ENCODE measurements around the gene IFT22. TPM values are rescaled to one million over a fixed set of nuclear protein-coding genes. Genes with fewer than 3 reads are reported as not detected.
A peak's percentile ranks its signal among the peaks of the same experiment; 100 is the strongest.
"Not testable (repeated sequence)": the region's sequence is repeated elsewhere in the genome, so short reads cannot be mapped to it uniquely, and the experiment has no call there.

IFT22 gene
- total RNA-seq, 1 experiment from 2014 or later, result 28.9 TPM

DNA sequence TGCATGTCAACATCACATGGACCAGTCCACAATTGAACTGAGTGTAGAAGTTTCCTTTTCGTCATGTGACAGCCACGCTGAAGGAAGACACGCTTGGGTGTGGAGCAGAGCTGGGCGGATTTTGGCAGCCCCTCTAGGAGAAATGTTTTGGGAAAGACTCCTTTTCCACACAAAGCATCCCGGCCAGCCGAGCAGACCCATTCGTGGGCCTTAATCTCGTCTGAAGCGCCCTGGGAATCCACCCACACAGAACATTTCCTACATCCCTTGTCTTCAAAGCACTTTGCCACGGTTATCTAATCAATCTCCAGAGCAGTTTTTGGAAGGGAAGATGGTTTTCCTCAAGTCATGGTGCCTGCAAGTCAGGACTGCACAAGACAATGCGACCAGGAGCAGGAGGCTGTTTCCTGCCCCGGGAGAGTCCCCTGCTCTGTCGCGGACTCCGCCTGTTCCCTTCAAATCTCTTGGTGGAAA, 8.4 kb upstream of the IFT22 start:
- peak; percentile 55 for DNase-seq (ENCODE audit: low read depth, low spot score)
- in situ Hi-C loops (cut with HindIII; ENCODE audit: low pct_unique_long_range_greater_than_20kb, low sequenced_read_pairs), result no loop called here

DNA sequence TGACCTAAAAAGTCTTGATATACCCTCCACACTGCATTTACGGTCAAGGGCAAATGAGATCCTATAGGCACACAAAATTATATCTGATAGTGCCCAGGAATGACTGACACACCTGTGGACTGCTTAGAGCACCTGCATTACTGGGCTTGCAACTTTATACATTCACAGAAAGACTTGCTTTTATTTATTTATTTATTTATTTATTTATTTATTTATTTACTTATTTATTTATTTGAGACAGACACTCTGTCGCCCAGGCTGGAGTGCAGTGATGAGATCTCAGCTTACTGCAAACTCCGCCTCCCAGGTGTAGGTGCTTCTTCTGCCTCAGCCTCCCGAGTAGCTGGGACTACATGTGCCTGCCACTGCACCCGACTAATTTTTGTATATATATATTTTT, 6.5 kb upstream of the IFT22 start:
- in situ Hi-C loops (cut with HindIII; ENCODE audit: low pct_unique_long_range_greater_than_20kb, low sequenced_read_pairs), result no loop called here
- DNase-seq (ENCODE audit: low read depth, low spot score), result no peak

DNA sequence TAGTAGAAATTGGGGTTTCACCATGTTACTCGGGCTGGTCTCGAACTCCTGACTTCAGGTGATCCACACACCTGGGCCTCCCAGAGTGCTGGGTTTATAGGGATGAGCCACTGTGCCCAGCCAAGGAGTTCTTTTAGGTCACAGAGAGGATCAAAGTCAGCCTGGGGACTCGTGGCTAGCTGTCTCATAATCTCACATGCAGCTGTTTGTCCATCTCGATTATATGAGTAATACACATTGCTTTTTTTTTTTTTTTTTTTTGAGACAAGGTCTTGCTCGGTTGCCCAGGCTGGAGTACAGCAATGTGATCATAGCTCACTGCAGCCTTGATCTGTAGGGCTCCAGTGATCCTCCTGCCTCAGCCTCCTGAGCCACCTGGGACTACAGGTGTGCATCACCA, 2.2 kb downstream of the IFT22 start:
- in situ Hi-C loops (cut with HindIII; ENCODE audit: low pct_unique_long_range_greater_than_20kb, low sequenced_read_pairs), result no loop called here
- DNase-seq (ENCODE audit: low read depth, low spot score), result no peak

DNA sequence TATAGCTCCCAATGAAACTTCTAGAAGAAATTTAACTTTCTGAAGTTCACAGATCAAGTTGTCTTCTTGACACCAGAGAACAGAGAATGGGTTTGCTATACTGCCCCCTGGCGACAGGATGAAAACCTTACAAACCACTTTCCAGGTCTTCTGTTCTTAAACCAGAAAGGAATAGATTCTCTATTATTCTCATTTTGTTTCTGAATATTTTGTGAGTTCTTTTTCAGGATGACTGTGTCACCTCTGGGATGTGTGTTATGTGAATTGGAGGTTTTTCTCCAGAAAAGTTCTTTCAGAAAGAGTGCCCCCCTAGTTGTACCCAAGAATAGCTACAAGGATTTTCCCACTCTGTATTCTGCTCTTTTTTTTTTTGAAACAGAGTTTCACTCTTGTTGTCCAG, 6.3 kb downstream of the IFT22 start:
- in situ Hi-C loops (cut with HindIII; ENCODE audit: low pct_unique_long_range_greater_than_20kb, low sequenced_read_pairs), result no loop called here
- DNase-seq (ENCODE audit: low read depth, low spot score), result peak; percentile 80

DNA sequence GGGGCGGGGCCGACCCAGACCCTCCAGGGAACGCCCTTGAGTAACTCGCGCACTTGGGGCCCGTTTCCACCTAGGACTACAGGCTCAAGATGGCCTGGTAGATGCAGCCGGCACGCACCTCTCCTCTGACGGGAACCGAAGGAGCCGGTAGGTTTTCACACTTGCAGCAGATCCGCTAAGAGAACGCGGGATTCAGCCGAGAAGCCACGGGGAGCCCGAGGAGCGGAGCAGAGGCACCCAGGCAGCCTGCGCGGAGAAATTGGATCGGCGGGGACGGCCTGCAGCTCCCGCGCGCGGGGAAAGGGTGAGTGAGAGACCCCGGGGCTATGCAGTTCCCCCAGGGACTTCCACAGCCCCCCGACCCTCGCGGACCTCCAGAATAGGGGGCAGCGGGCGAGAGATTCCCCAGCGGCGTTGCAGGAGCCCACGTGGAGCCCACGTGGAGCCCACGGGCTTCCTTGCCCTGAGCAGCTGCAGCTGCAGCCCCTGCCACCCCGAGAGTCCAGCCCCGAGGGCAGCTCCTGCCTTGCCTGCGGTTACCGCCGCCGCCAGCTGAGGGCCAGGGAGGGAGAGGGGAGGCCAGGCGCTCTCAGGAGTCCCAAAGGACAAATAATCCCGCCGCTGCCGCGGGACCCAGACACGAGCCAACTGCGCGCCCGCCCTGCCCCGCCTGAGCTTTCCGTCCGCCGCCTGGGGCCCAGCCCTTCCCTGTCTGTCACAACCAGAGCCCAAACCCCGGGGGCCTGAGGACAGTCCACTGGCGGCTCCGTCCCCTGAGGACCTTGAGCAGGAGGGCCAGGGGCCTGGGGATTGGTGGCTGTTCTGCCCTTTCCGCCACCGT, 13.1 kb downstream of the IFT22 start:
- in situ Hi-C loops (cut with HindIII; ENCODE audit: low pct_unique_long_range_greater_than_20kb, low sequenced_read_pairs), result no loop called here
- no peak for DNase-seq (ENCODE audit: low read depth, low spot score)

DNA sequence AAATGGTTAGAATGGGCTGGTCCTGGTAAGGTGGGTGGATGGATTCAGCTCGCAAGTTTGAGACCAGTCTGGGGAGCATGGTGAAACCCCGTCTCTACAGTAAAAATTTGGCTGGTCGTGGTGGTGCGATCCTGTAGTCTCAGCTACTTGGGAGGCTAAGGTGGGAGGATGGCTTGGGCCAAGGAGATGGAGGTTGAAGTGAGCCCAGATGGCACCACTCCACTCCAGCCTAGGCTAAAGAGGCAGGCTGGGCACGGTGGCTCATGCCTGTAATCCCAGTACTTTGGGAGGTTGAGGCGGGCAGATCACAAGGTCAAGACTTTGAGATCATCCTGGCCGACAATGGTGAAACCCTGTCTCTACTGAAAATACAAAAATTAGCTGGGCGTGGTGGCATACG, 15.3 kb downstream of the IFT22 start:
- in situ Hi-C loops (cut with HindIII; ENCODE audit: low pct_unique_long_range_greater_than_20kb, low sequenced_read_pairs), result no loop called here
- no peak for DNase-seq (ENCODE audit: low read depth, low spot score)

DNA sequence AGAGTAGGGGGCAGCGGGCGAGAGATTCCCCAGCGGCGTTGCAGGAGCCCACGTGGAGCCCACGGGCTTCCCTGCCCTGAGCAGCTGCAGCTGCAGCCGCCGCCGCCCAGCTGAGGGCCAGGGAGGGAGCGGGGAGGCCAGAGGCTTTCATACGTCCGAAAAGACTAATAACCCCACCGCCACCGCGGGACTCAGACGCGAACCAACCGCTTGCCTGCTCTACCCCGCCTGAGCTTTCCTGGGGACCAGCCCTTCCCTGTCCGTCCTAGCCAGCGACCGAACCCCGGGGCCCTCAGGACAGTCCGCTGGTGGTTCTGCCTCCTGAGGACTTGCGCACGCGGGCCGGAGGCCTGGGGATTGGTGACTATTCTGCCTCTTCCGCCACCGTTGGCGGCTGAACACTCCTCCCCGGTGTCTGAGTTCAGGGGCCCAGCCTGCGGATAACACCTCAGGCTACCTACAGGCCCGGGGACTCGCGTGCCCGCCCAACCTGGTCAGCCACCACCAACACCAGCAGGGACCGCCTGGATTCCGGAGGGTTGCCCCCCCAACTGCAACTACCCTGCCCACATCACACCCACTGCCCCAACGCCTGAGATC, 18.4 kb downstream of the IFT22 start:
- in situ Hi-C loops (cut with HindIII; ENCODE audit: low pct_unique_long_range_greater_than_20kb, low sequenced_read_pairs), result no loop called here
- DNase-seq (ENCODE audit: low read depth, low spot score), result no peak

DNA sequence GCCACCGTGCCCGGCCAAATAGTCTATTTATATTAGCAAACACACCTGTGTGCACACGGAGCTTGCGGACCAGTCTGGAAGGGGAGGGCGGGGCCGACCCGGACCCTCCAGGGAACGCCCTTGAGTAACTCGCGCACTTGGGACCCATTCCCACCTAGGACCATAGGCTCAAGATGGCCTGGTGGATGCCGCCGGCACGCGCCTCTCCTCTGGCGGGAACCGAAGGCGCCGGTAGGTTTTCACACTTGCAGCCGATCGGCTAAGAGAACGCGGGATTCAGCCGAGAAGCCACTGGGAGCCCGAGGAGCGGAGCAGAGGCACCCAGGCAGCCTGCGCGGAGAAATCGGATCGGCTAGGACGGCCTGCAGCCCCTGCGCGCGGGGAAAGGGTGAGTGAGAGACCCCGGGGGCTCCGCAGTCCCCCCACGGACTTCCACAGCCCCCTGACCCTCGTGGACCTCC, 18.9 kb downstream of the IFT22 start:
- DNase-seq (ENCODE audit: low read depth, low spot score), result no peak
- in situ Hi-C loops (cut with HindIII; ENCODE audit: low pct_unique_long_range_greater_than_20kb, low sequenced_read_pairs), result no loop called here

DNA sequence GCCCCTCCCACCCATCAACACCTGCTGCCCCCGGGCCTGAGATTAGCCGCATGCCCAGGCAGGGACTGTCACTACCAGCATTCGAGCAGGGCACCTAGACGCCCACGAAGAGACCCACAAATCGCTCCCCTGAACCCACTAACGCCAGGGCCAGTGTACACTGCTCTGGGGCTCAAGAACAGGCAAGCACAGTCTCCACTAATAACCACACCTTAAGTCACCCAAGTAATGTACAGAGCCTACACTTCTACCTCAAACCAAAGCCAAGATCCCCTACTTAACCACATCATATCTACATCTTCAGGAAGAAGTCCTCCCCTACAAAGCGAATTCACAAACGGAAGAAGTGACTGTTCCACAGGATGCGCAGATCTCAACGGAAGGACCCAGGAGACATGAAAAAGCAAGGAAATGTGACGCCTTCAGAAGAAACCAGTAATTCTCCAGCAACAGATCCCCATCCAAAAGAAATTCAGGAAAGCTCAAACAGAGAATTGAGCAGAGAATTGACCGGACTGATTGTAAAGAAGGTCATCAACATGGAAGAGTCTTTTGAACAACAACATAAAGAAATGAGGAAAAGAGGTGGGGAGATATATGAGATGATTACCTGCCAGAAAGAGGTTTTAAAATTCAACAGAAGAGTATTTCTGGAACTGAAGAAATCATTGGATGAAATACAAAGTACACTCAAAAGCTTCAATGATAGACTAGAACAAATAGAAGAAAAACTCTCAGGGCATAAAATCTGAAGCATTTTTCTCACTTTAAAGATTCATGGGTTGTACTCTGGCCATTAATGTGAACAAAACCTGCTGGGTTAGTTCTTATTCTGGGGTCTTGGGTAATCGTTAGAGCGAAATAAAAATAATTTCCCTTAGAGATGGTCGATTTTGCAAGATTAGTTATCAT, 20.9 kb downstream of the IFT22 start:
- in situ Hi-C loops (cut with HindIII; ENCODE audit: low pct_unique_long_range_greater_than_20kb, low sequenced_read_pairs), result no loop called here
- no peak for DNase-seq (ENCODE audit: low read depth, low spot score)

DNA sequence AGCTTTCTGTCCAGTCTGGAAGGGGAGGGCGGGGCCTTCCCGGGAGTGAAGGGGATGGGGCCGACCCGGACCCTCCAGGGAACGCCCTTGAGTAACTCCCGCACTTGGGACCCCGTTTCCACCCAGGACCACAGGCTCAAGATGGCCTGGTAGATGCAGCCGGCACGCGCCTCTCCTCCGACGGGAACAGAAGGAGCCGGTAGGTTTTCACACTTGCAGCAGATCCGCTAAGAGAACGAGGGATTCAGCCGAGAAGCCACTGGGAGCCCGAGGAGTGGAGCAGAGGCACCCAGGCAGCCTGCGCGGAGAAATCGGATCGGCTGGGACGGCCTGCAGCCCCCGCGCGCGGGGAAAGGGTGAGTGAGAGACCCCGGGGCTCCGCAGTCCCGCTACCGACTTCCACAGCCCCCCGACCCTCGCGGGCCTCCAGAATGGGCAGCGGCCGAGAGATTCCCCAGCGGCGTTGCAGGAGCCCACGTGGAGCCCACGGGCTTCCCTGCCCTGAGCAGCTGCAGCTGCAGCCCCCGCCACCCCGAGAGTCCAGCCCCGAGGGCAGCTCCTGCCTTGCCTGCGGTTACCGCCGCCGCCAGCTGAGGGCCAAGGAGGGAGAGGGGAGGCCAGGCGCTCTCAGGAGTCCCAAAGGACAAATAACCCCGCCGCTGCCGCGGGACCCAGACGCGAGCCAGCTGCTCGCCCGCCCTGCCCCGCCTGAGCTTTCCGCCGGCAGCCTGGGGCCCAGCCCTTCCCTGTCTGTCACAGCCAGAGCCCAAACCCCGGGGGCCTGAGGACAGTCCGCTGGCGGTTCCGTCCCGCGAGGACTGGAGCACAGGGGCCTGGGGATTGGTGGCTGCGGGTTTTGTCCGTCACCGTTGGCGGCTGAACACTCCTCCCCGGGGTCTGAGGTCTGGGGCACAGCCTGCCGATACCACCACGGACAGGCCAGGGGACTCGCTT, 21.8 kb downstream of the IFT22 start:
- in situ Hi-C loops (cut with HindIII; ENCODE audit: low pct_unique_long_range_greater_than_20kb, low sequenced_read_pairs), result no loop called here
- DNase-seq (ENCODE audit: low read depth, low spot score), result no peak

DNA sequence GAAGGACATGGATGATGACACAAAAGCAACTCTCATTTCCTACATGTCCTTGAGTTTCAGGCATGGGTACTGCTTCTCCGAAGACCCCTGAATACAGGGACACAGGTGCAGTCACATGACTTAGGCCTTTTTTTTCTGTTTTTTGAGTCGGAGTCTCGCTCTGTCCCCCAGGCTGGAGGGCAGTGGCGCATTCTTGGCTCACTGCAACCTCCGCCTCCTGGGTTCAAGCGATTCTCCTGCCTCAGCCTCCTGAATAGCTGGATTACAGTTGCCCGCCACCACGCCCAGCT, 26.8 kb downstream of the IFT22 start:
- in situ Hi-C loops (cut with HindIII; ENCODE audit: low pct_unique_long_range_greater_than_20kb, low sequenced_read_pairs), result no loop called here
- no peak for DNase-seq (ENCODE audit: low read depth, low spot score)

DNA sequence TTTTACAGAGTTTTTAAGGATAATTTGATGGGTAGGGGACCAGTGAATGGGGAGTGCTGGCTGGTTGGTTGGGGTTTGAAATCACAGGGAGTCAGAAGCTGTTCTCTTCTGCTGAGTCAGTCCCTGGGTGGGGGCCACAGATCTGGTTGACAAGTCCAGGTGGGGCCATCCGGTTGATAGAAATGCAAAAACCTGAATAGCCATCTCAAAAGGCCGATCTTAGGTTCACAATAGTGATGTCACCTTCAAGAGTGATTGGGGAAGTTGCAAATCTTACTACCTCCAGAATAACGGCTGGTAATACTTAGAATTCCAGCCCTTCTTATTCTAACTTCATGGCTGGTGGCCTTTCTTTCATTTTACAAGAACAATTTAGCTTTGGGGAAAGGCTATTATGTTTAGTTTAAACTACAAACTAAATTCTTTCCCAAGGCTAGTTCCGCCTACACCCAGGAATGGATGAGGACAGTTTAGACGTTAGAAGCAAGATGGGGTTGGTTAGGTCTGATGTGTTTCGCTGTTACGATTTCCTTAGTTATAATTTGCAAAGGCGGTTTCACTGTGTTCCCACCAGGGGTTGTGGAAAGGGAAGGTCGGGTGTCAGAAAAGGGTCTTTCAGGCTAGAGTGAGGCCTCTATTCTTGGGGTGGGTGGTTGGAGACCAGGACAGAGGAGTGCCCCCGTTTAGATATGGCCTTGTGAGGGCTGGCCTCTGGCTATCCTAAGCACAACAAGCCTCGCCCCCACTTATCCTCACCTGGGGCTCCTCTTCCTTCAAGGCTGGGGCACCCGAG, 27.4 kb downstream of the IFT22 start:
- DNase-seq (ENCODE audit: low read depth, low spot score), result no peak
- in situ Hi-C loops (cut with HindIII; ENCODE audit: low pct_unique_long_range_greater_than_20kb, low sequenced_read_pairs), result no loop called here

DNA sequence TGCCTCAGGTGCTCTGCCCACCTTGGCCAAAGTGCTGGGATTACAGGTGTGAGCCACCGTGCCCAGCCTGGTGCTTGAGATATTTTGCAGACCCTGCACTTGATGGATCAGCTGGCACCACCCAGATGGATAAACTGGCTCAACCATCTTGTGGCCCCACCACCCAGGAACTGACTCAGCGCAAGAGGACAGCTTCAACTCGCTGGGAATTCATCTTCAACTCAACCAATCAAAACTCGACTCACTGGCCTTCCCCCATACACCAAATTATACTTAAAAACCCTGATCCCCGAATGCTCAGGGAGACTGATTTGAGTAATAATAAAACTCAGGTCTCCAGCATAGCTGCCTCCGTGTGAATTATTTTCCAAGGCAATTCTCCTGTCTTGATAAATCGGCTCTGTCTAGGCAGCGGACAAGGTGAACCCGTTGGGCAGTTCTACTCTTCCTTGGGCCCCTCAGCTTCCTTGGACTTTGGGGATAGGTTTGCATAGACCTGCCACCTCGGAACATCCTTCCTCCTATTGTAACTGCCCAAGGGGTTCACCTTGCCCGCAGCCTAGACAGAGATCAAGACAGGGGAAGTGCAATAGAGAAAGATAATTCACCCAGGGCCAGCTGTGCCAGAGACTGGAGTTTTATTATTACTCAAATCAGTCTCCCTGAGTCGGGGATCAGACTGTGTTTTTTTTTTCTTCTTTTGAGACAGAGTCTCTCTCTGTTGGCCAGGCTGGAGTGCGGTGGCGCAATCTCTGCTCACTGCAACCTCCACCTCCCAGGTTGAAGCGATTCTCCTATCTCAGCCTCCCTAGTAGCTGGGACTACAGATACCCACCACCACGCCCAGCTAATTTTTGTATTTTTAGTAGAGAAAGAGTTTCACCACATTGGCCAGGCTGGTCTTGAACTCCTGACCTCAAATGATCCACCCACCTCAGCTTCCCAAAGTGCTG, 28.3 kb downstream of the IFT22 start:
- DNase-seq (ENCODE audit: low read depth, low spot score); in situ Hi-C loops (cut with HindIII; ENCODE audit: low pct_unique_long_range_greater_than_20kb, low sequenced_read_pairs): not testable (repeated sequence)

DNA sequence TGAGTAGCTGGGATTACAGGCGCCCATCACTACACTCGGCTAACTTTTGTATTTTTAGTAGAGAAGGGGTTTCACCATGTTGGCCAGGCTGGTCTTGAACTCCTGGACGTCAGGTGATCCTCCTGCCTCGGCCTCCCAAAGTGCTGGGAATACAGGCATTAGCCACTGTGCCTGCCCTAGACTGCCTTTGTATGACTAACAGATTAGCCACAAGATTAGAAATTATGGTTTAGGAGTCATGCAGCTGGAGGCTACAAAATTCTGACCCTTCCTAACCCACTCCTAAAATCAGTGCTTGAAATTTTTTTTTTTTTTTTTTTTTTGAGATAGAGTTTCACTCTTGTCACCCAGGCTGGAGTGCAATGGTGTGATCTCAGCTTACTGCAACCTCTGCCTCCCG, 29.0 kb downstream of the IFT22 start:
- DNase-seq (ENCODE audit: low read depth, low spot score); in situ Hi-C loops (cut with HindIII; ENCODE audit: low pct_unique_long_range_greater_than_20kb, low sequenced_read_pairs): not testable (repeated sequence)

DNA sequence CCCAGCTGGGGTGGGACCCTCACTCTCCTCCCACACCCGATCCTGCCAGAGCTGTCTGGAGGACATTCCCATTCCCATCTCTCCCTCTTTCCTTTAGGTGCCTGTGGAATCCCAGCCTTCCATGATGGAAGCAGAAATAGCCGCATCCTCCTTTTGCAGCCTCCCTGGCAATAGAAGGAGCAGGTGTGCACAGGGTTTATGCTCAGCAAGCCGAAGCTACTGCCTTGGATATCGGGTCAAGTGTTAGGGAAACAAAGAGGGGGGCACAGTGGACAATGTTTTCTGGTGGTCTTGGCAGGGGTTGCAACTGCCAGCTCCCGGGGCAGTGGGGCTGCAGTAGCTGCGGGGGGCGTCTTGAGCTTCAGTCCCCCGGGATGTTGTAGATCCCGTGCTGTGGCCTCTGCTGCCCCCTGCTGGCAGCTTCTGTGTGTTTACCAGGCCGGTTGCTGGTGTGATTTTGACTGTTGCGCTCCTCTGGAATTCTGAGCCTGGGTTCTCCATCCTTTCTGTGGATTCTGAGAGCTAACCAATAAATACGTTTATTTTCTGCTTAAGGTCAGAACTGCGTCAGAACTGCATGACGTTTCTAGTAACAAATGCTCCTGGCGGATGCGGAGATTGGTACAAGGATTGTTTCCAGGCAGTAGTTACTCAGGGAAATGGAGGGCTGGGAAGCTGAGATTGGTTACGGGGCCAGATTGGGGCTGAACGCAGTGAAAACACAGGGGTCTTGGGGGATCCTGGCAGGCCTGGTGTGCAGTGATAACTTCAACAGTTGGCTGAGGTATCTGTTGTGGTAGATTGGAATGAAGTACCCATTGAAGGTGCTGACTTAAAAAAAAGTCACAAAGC, 31.2 kb downstream of the IFT22 start:
- DNase-seq (ENCODE audit: low read depth, low spot score), result peak; percentile 69
- in situ Hi-C loops (cut with HindIII; ENCODE audit: low pct_unique_long_range_greater_than_20kb, low sequenced_read_pairs), result not testable (repeated sequence)
